Femur (tissue), 1 donor: ENCODE data around the gene PDE6A.
"Not testable (repeated sequence)": the region's sequence is repeated elsewhere in the genome, so short reads cannot be mapped to it uniquely, and the experiment has no call there.

ENCODE experiments used
- DNase-seq: peaks from one replicate; pipeline ENCODE4 v3.0.0-alpha.2; 2017

The PDE6A gene

GRCh38 chr5:149892594-149892993 is 52.0 kb downstream of the PDE6A start:
- no peak for DNase-seq

DNA sequence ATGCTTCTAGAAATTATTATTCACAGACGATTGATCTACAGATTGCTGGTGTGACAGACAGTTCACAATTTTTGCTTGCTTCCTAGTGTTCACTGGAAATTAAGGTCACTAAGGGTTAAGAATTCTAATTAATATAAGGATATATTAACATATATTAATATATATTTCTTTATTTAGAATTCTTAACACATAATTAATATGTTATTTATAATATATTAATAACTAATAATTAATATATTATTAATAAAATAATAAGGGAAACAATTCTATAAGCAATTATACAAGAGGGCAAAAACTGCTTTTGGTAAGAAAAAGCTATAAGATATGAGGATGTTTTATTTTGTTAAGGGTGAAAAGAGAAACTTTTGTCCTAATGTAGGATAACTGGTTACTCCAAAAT is 56.3 kb downstream of the PDE6A start:
- DNase-seq = no peak

GRCh38 chr5:149887622-149888183 is 56.9 kb downstream of the PDE6A start:
- DNase-seq = peak; percentile 24

DNA sequence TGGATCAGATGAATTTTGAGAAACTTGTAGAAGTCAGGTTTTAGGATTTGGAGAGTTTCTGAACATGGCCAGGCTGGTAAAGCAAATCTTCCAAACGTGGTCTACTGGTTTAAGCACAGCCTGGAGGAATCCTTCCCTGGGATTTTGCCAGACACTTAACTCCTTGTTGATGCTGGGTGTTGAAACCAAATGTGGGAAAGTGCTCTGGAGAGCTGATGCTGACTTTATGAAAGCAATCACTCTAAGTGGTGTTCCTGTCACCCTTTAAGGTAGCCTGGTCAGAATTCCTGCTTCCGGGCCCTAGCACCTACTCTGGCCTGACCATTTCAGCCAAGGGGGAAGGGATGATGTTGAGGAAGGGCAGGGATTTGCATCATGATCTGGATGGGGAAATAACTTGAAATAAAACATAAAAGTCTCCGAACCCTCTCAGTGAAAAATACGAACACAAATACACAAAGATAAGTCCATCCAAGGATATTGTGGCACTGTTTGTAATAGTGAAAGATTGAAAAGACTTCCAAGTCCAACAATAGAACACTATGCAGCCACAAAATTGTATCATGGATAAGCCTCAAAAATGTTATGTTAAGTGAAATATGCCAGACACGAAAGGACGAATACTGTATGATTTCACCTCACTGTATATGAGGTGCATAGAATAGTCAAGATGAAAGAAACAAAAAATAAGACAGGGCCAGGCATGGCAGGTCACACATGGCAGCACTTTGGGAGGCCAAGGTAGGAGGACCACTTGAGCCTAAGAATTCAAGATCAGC is 57.7 kb downstream of the PDE6A start:
- no peak for DNase-seq

DNA sequence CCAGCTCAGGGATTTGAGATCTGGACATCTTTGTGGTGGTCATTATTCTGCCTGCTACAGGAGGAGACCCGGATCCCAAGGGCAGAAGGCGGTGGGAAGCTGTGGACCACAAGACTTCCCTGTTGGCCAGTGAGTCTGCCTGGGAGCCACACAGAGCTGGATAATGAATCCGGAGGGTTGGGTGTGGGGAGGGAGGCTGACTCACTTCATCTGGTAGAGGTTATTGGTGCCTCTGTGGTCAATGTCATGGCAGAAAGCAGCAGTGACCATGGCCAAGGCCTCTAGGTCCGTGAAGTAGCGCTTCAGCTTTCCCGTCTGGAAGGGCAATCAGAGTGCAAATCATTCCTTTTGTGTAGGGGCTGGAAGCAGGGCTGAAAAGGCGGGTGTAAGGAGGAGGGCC is 58.5 kb downstream of the PDE6A start:
- no peak for DNase-seq

- DNase-seq = no peak
These were observed 59.1 kb downstream of the PDE6A start for GRCh38 chr5:149885513-149885912.

- no peak for DNase-seq
These were observed 61.0 kb downstream of the PDE6A start for GRCh38 chr5:149883550-149883949.

DNA sequence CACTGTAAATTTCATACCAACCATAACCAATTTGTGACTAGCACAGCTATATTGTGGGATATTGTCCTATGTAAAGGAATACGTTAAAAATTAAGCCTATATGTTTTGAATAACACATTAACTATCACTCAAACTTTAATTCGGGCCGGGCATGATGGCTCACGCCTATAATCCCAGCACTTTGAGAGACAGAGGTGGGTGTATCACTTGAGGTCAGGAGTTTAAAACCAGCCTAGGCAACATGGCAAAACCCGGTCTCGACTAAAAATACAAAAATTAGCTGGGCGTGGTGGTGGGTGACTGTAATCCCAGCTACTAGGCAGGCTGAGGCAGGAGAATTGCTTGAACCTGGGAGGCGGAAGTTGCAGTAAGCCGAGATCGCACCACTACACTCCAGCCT is 62.0 kb downstream of the PDE6A start:
- DNase-seq = not testable (repeated sequence)

DNA sequence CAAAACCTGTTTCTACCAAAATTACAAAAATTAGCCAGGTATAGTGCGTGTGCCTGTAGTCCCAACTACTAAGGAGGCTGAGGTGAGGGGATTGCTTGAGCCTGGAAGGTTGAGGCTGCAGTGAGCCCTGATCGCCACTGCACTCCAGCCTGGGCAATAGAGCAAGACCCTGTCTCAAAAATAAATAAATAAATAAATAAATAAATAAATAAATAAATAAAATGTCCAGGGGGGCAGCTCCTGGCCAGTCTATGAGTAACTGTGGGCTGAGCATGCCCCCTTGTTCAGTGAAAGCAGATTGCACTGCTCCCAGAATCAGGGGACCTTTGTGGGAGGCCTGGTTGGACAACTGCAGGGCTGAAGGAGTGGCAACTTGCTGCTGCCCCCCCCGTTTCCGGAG is 62.7 kb downstream of the PDE6A start:
- DNase-seq = no peak

GRCh38 chr5:149881069-149881622 is 63.4 kb downstream of the PDE6A start:
- no peak for DNase-seq

DNA sequence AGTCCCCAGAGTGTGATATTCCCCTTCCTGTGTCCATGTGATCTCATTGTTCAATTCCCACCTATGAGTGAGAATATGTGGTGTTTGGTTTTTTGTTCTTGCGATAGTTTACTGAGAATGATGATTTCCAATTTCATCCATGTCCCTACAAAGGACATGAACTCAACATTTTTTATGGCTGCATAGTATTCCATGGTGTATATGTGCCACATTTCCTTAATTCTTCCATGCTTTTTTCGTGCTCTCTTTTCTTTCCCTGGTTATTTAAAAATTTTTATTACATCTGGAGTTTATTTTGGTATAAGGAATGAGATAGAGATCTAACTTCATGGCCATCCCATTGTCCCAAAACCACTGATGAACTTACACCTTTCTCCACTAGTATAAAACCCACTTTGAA is 65.0 kb downstream of the PDE6A start:
- DNase-seq = not testable (repeated sequence)

- no peak for DNase-seq
These were observed 66.2 kb downstream of the PDE6A start for GRCh38 chr5:149878371-149878770.

DNA sequence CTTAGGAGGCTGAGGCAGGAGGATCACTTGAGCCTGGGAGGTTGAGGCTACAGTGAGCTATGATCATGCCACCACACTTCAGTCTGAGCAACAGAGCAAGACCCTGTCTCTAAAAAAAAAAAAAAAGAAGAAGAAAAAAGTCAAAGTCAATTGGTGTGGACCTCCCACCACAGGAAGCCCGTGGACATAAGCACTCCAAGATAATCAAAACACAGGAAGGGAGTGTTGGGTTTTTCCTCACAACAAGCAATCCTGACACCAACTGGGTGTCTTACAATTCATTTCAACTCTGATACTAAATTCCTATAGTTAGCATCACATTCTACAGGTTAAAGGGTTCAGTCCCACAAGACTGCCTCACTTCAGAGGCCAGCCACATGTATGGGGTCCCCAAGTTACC is 70.7 kb downstream of the PDE6A start:
- DNase-seq = no peak

- no peak for DNase-seq
These were observed 72.1 kb downstream of the PDE6A start for GRCh38 chr5:149872351-149873040.

- DNase-seq = no peak
These were observed 73.1 kb downstream of the PDE6A start for GRCh38 chr5:149871471-149871870.

DNA sequence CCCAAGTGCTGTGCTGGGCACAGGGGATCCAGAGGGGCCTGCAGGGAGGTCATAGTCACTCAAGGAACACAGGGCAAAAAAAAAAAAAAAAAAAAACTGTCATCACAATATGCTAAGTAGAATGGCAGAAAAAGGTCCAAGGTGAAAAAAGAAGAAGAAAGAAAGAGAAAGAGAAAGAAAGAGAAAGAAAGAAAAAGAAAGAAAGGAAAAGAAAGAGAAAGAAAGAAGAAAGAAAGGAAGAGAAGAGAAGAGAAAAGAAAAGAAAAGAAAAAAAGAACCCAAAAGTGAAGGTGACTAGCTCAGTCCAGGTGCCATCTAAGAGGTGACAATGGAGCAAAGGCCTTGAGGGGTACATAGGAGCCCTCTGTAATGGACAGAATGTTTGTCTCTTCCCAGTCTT is 73.9 kb downstream of the PDE6A start:
- no peak for DNase-seq

DNA sequence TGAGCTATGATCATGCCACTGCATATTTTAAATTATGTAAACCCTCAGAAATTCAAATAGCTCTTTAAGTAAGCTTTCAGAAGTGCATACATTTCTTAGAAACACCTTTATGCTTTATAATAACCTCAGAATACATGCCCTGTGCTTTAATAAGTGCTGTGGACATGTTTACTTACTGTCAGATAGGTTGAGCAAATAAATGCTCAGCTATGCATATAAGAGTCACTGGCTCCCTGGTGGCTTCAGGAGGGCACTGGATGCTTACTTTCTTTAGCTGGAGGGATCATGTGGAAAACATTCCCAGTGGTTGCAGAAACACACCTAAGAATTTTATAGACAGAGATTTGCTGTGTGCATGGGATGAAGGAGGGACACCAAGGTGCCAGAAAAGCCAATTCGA is 74.4 kb downstream of the PDE6A start:
- DNase-seq = no peak

DNA sequence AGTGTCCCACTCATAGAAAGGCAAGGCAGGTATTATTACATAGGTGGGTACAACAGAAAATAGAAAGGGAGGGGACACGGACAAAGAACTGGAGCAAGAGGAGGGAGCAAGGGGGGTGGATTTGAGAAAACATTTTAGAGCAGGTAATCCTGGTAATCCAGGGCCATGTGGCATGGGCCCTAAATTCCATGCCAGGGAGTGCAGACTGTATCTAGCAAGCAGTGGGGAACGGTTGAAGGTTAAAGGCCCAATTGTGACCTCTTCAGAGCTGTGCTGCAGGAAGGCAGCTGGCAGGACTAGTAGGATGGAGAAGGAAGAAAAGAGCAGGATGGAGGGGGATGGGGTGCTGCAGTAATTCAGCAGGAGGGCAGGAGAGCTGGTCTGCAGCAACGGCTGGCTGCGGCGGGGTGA is 75.2 kb downstream of the PDE6A start:
- no peak for DNase-seq

DNA sequence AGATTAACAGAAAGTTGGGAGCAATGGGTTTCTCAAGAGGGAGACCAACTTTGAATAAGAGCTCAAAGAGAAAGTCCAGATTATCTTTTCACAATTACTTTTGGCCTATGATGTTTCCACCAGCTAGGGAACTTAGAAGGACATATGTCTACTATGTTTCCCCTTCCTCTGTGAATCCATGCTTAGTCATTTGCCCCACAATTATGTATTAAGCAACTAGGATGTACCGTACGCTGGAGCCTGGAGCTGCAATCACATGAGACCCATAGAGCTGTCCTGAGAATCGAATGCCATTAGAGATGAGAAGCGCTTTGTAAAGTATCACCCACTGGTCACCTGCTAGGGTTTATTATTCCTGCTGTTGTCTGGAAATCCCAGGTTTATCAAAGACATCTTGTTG is 78.8 kb downstream of the PDE6A start:
- DNase-seq = no peak

- DNase-seq = no peak
These were observed 80.8 kb downstream of the PDE6A start for GRCh38 chr5:149863830-149864229.

DNA sequence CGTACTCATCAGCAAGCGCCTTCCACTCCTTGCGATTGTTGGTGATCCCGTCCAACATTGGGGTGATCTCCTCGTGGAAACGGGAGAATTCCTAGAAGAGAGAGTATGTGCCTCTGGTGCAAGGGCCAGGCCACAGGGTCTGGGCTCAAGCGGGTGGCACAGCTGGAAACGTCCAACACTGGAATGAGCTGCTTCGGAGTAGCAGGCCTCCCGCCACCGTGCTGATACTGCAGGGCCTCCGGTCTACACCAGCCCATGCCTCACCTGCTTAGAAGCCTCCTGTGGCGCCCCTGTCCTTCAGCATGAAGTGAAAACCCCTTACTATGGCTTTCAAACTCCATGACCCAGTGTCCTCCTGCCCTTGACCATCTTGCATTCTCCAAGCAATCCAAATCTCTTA is 81.4 kb downstream of the PDE6A start:
- DNase-seq = no peak

DNA sequence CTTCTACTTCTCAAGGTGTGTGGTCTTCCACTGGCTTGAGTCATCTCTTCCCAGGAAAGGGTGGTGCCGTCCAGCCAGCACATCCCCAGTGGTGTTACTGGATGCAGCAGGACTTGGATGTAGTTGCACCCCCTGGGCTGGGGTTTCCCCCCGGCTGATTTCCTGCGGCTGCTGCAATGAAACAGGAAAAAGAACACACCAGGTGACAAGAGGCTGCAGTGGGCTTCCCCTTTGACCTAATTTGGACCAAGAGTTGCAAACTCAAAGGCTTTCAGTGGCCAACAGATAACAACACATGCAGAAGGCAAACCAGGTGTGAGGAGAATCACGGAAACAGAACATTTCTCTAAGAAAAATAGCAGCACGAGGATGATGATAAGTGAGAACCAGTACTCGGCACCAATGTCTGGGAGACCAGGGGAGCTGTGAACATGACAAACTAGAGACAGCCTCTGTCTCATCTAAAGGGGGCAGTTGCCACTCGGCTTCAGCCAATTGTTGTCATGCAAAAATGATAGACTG is 83.7 kb downstream of the PDE6A start:
- DNase-seq = peak; percentile 43

- DNase-seq = no peak
These were observed 84.8 kb downstream of the PDE6A start for GRCh38 chr5:149859746-149860145.

DNA sequence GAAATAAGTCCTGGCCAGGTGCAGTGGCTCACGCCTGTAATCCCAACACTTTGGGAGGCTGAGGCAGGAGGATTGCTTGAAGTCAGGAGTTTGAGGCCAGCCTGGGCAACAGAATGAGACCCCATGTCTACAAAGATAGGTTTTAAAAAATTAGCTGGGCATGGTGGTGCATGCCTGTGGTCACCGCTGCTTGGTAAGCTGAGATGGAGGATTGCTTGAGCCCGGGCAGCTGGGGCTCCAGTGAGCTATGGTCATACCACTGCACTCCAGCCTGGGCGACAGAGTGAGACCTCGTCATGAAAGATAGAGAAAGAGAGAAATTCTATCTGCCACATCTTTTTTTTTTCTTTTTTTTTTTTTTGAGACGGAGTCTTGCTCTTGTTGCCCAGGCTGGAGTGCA is 86.1 kb downstream of the PDE6A start:
- DNase-seq = not testable (repeated sequence)
